Activated naive CD4-positive, alpha-beta T cell treated with anti-CD3 and anti-CD28 coated beads, Interleukin-2, amount 10 ng/mL, durations not matched to agents 7 days and 5 days (primary cell): ENCODE data around the gene RGL3.

Experiments
- CTCF ChIA-PET: fragments of 350-600 bp; sonication (Branson Sonifier 250); formaldehyde crosslinking; loops from one replicate; lab custom pipeline; 2021; ENCODE audit warnings: antibody characterized with exemption; lab: Charles Lee
- DNase-seq: peaks from one replicate; pipeline ENCODE4 v3.0.0-alpha.2; 2020
- H3K27ac Mint-ChIP-seq: one replicate; pipeline ENCODE4 v1.8.0; 2021; ENCODE audit warnings: mild to moderate bottlenecking, moderate library complexity, mixed read lengths
- H3K27me3 Mint-ChIP-seq: one replicate; pipeline ENCODE4 v1.8.0; 2021; ENCODE audit warnings: mild to moderate bottlenecking, mixed read lengths
- H3K36me3 Mint-ChIP-seq: one replicate; pipeline ENCODE4 v1.8.0; 2021; ENCODE audit warnings: mixed read lengths
- H3K4me1 Mint-ChIP-seq: one replicate; pipeline ENCODE4 v1.8.0; 2021; ENCODE audit warnings: mixed read lengths
- H3K4me3 Mint-ChIP-seq: one replicate; pipeline ENCODE4 v1.8.0; 2021; ENCODE audit warnings: mild to moderate bottlenecking, moderate library complexity, mixed read lengths
- H3K9me3 Mint-ChIP-seq: one replicate; pipeline ENCODE4 v1.8.0; 2021; ENCODE audit warnings: mixed read lengths

The RGL3 gene

GRCh38 chr19:11453468-11454341 lies 34.6 kb upstream of the RGL3 start:
- no peaks in the 10 kb centered on the region for H3K9me3 Mint-ChIP-seq
- H3K4me1 Mint-ChIP-seq = no peaks in the 10 kb centered on the region
- H3K27ac Mint-ChIP-seq = no peak overlapping the region
- peaks cover 12% of the 10 kb centered on the region for H3K36me3 Mint-ChIP-seq
- CTCF ChIA-PET = no interaction called here
- H3K4me3 Mint-ChIP-seq = no peak overlapping the region
- peaks cover 19% of the 10 kb centered on the region for H3K27me3 Mint-ChIP-seq
- DNase-seq = peak; percentile 42

GRCh38 chr19:11452620-11453310 lies 33.7 kb upstream of the RGL3 start:
- no peak for DNase-seq
- no peak overlapping the region for H3K27ac Mint-ChIP-seq
- no peaks in the 10 kb centered on the region for H3K4me1 Mint-ChIP-seq
- H3K4me3 Mint-ChIP-seq = no peak overlapping the region
- CTCF ChIA-PET = interaction anchor here (1.2 to 1.3 kb wide), 3 partner anchors 9 to 72 kb away, joined by 3 to 4 read pairs (median 4); no protein-coding TSS in a partner anchor
- peaks cover 9% of the 10 kb centered on the region for H3K27me3 Mint-ChIP-seq
- peaks cover 12% of the 10 kb centered on the region for H3K36me3 Mint-ChIP-seq
- no peaks in the 10 kb centered on the region for H3K9me3 Mint-ChIP-seq

- CTCF ChIA-PET = interaction anchor here (1.2 to 1.3 kb wide), 3 partner anchors 9 to 71 kb away, joined by 3 to 4 read pairs (median 4); no protein-coding TSS in a partner anchor
- no peak for DNase-seq
- H3K36me3 Mint-ChIP-seq = peaks cover 12% of the 10 kb centered on the region
- H3K4me3 Mint-ChIP-seq = no peak overlapping the region
- no peak overlapping the region for H3K27ac Mint-ChIP-seq
- H3K27me3 Mint-ChIP-seq = peaks cover 5% of the 10 kb centered on the region
- no peaks in the 10 kb centered on the region for H3K4me1 Mint-ChIP-seq
- H3K9me3 Mint-ChIP-seq = no peaks in the 10 kb centered on the region
Observed at GRCh38 chr19:11451871-11452619, 32.9 kb upstream of the RGL3 start.

GRCh38 chr19:11451327-11451870 lies 32.3 kb upstream of the RGL3 start:
- CTCF ChIA-PET = interaction anchor here (1.2 to 1.3 kb wide), 2 partner anchors 31 to 70 kb away, joined by 4 read pairs; no protein-coding TSS in a partner anchor
- no peak overlapping the region for H3K4me3 Mint-ChIP-seq
- peaks cover 5% of the 10 kb centered on the region for H3K27me3 Mint-ChIP-seq
- H3K27ac Mint-ChIP-seq = no peak overlapping the region
- peaks cover 14% of the 10 kb centered on the region for H3K36me3 Mint-ChIP-seq
- no peaks in the 10 kb centered on the region for H3K4me1 Mint-ChIP-seq
- H3K9me3 Mint-ChIP-seq = no peaks in the 10 kb centered on the region
- DNase-seq = no peak

- peaks cover 14% of the 10 kb centered on the region for H3K36me3 Mint-ChIP-seq
- H3K9me3 Mint-ChIP-seq = no peaks in the 10 kb centered on the region
- H3K27ac Mint-ChIP-seq = no peak overlapping the region
- DNase-seq = no peak
- CTCF ChIA-PET = interaction anchor here (0.9 kb wide), 1 partner anchor 9 kb away, joined by 3 read pairs; no protein-coding TSS in a partner anchor
- H3K4me3 Mint-ChIP-seq = no peak overlapping the region
- H3K4me1 Mint-ChIP-seq = no peaks in the 10 kb centered on the region
- H3K27me3 Mint-ChIP-seq = peaks cover 5% of the 10 kb centered on the region
Observed at GRCh38 chr19:11450570-11451326, 31.6 kb upstream of the RGL3 start.

GRCh38 chr19:11448923-11449554 lies 29.9 kb upstream of the RGL3 start:
- peaks cover 15% of the 10 kb centered on the region for H3K36me3 Mint-ChIP-seq

GRCh38 chr19:11448410-11448809 lies 29.3 kb upstream of the RGL3 start:
- H3K27ac Mint-ChIP-seq = no peak overlapping the region
- CTCF ChIA-PET = interaction anchor here (0.8 to 1.6 kb wide), 2 partner anchors 67 to 68 kb away, joined by 3 read pairs; no protein-coding TSS in a partner anchor

More at GRCh38 chr19:11448923-11449554, 29.9 kb upstream of the RGL3 start:
- H3K27me3 Mint-ChIP-seq = peaks cover 5% of the 10 kb centered on the region
- no peak for DNase-seq
- no peak overlapping the region for H3K27ac Mint-ChIP-seq
- H3K9me3 Mint-ChIP-seq = no peaks in the 10 kb centered on the region
- H3K4me1 Mint-ChIP-seq = no peaks in the 10 kb centered on the region
- CTCF ChIA-PET = no interaction called here
- no peak overlapping the region for H3K4me3 Mint-ChIP-seq

GRCh38 chr19:11447347-11448262 lies 28.5 kb upstream of the RGL3 start:
- DNase-seq = no peak
- no peaks in the 10 kb centered on the region for H3K4me1 Mint-ChIP-seq
- H3K4me3 Mint-ChIP-seq = no peak overlapping the region
- peaks cover 17% of the 10 kb centered on the region for H3K36me3 Mint-ChIP-seq
- no peaks in the 10 kb centered on the region for H3K9me3 Mint-ChIP-seq
- H3K27ac Mint-ChIP-seq = no peak overlapping the region
- CTCF ChIA-PET = interaction anchor here (0.5 to 1.6 kb wide), 4 partner anchors 66 to 163 kb away, joined by 3 to 4 read pairs (median 3); no protein-coding TSS in a partner anchor
- peaks cover 3% of the 10 kb centered on the region for H3K27me3 Mint-ChIP-seq

More at GRCh38 chr19:11448410-11448809, 29.3 kb upstream of the RGL3 start:
- peaks cover 5% of the 10 kb centered on the region for H3K27me3 Mint-ChIP-seq
- H3K36me3 Mint-ChIP-seq = peaks cover 15% of the 10 kb centered on the region
- H3K9me3 Mint-ChIP-seq = no peaks in the 10 kb centered on the region
- H3K4me3 Mint-ChIP-seq = no peak overlapping the region
- DNase-seq = no peak
- no peaks in the 10 kb centered on the region for H3K4me1 Mint-ChIP-seq

GRCh38 chr19:11446652-11447301 lies 27.7 kb upstream of the RGL3 start:
- Mint-ChIP-seq H3K9me3 (no peaks in the 10 kb centered on the region), H3K4me1 (no peaks in the 10 kb centered on the region), H3K4me3 (no peak overlapping the region), H3K27me3 (no peaks in the 10 kb centered on the region), H3K36me3 (peaks cover 22% of the 10 kb centered on the region), H3K27ac (no peak overlapping the region)
- CTCF ChIA-PET = interaction anchor here (0.5 to 1.6 kb wide), 4 partner anchors 66 to 162 kb away, joined by 3 to 8 read pairs (median 4); no protein-coding TSS in a partner anchor
- DNase-seq = peak; percentile 58

- no peak for DNase-seq
- CTCF ChIA-PET = interaction anchor here (1.6 kb wide), 1 partner anchor 65 kb away, joined by 8 read pairs; no protein-coding TSS in a partner anchor
- H3K27ac Mint-ChIP-seq = no peak overlapping the region
- no peaks in the 10 kb centered on the region for H3K9me3 Mint-ChIP-seq
- no peak overlapping the region for H3K4me3 Mint-ChIP-seq
- no peaks in the 10 kb centered on the region for H3K4me1 Mint-ChIP-seq
- peaks cover 25% of the 10 kb centered on the region for H3K36me3 Mint-ChIP-seq
- H3K27me3 Mint-ChIP-seq = no peaks in the 10 kb centered on the region
Observed at GRCh38 chr19:11446271-11446651, 27.1 kb upstream of the RGL3 start.

GRCh38 chr19:11445141-11445540 lies 26.0 kb upstream of the RGL3 start:
- Mint-ChIP-seq H3K27ac (no peak overlapping the region), H3K4me3 (no peak overlapping the region), H3K4me1 (no peaks in the 10 kb centered on the region), H3K36me3 (peaks cover 29% of the 10 kb centered on the region), H3K27me3 (no peaks in the 10 kb centered on the region), H3K9me3 (no peaks in the 10 kb centered on the region)
- CTCF ChIA-PET = interaction anchor here (1.6 kb wide), 1 partner anchor 64 kb away, joined by 8 read pairs; no protein-coding TSS in a partner anchor
- no peak for DNase-seq
